ENCODE measurements around the gene LRG1. TPM values are rescaled to one million over a fixed set of nuclear protein-coding genes. Genes with fewer than 3 reads are reported as not detected.

LRG1 gene
- total and polyA plus RNA-seq, 2 of the 13 experiments (the other 11 are each of a cell fraction or from before 2014, with no cell fraction given): 12.0 to 39.3 TPM

GRCh38 chr19:4585556-4585955, 45.7 kb upstream of the LRG1 start (continued):
- no peak for TF ChIP-seq MIER3 (CRISPR knock-in tag; IDR thresholded peaks at IDR 0.05; ENCODE audit: borderline replicate concordance)
- TF ChIP-seq XBP1 (CRISPR knock-in tag; IDR thresholded peaks at IDR 0.05): no peak
- no peak for TF ChIP-seq DRAP1 (CRISPR knock-in tag; IDR thresholded peaks at IDR 0.05)
- TF ChIP-seq ZNF589 (CRISPR knock-in tag; conservative IDR thresholded peaks at IDR 0.05): no peak
- no peak for TF ChIP-seq PCBP2 (optimal IDR thresholded peaks at IDR 0.05; ENCODE audit: low read depth, low read length, poor library complexity, severe bottlenecking)
- TF ChIP-seq ZNF746 (CRISPR knock-in tag; IDR thresholded peaks at IDR 0.05): 0 out of 2 replicates have a peak, but pooled peaks have one; percentile 28
- TF ChIP-seq EHMT2 (IDR thresholded peaks at IDR 0.05; ENCODE audit: borderline replicate concordance, low read depth, low read length): no peak
- TF ChIP-seq ZSCAN25 (CRISPR knock-in tag; IDR thresholded peaks at IDR 0.05): no peak
- TF ChIP-seq ZNF318 (CRISPR knock-in tag; IDR thresholded peaks at IDR 0.05): no peak
- TF ChIP-seq KAT2B (IDR thresholded peaks at IDR 0.05; ENCODE audit: borderline replicate concordance, low read depth, low read length): no peak
- TF ChIP-seq ZBTB34 (CRISPR knock-in tag; IDR thresholded peaks at IDR 0.05): no peak
- peak; percentile 99 for TF ChIP-seq ZFP36 (IDR thresholded peaks at IDR 0.05; ENCODE audit: borderline replicate concordance, low read depth, low read length, partially characterized antibody)
- TF ChIP-seq REPIN1 (CRISPR knock-in tag; IDR thresholded peaks at IDR 0.05; ENCODE audit: borderline replicate concordance, low read depth): no peak
- TF ChIP-seq BCLAF1 (IDR thresholded peaks at IDR 0.05): no peak
